ENCODE results near the gene GSK3A.

GRCh38 chr19:42191330-42191729 is 51.1 kb downstream of the GSK3A start:
- TF ChIP-seq POLR2A (IDR thresholded peaks at IDR 0.05) (no peak), CTCF (IDR thresholded peaks at IDR 0.05 in 8 of 11, conservative IDR thresholded peaks at IDR 0.05 in 3 of 11) (no peak)
